H9 (cell line): ENCODE data around the gene ACSL6. TPM values are rescaled to one million over a fixed set of nuclear protein-coding genes. Genes with fewer than 3 reads are reported as not detected.

Experiments used
- DNase-seq: peaks from one replicate; pipeline ENCODE4 v3.0.0-alpha.2; 2017
- H2AFZ ChIP-seq: one replicate; pipeline ENCODE4 v1.6.1; 2013; ENCODE audit warnings: mild to moderate bottlenecking, low read length, control low read depth, moderate library complexity
- H2AK5ac ChIP-seq: 2 replicates; pipeline ENCODE4 v1.6.1; 2013; ENCODE audit warnings: low read length, control low read depth, mixed read lengths; ENCODE audit not compliant: insufficient read length
- H2BK120ac ChIP-seq: one replicate; pipeline ENCODE4 v1.6.1; 2013; ENCODE audit warnings: low read depth, mild to moderate bottlenecking, low read length, control low read depth, inconsistent platforms; ENCODE audit not compliant: poor library complexity, severe bottlenecking
- H2BK12ac ChIP-seq: 2 replicates; pipeline ENCODE4 v1.6.1; 2013; ENCODE audit warnings: low read length, control low read depth, mixed read lengths, low read depth; ENCODE audit not compliant: insufficient read length
- H2BK15ac ChIP-seq: 2 replicates; pipeline ENCODE4 v1.6.1; 2013; ENCODE audit warnings: low read depth, low read length, control low read depth
- H2BK20ac ChIP-seq: one replicate; pipeline ENCODE4 v1.6.1; 2013; ENCODE audit warnings: low read depth, mild to moderate bottlenecking, low read length, control low read depth, inconsistent platforms; ENCODE audit not compliant: poor library complexity, severe bottlenecking
- H2BK5ac ChIP-seq: 2 replicates; pipeline ENCODE4 v1.6.1; 2013; ENCODE audit warnings: low read length, control low read depth, mixed read lengths; ENCODE audit not compliant: insufficient read length
- H3K14ac ChIP-seq: 2 replicates; pipeline ENCODE4 v1.6.1; 2013; ENCODE audit warnings: low read length, control low read depth; ENCODE audit not compliant: insufficient read depth
- H3K18ac ChIP-seq: 2 replicates; pipeline ENCODE4 v1.6.1; 2013; ENCODE audit warnings: low read depth, mild to moderate bottlenecking, mixed read lengths, low read length, control low read depth; ENCODE audit not compliant: insufficient read length
- H3K23ac ChIP-seq: 2 replicates; pipeline ENCODE4 v1.6.1; 2013; ENCODE audit warnings: low read length, control low read depth, mixed read lengths, low read depth; ENCODE audit not compliant: insufficient read length
- H3K23me2 ChIP-seq: 2 replicates; pipeline ENCODE4 v1.6.1; 2013; ENCODE audit warnings: low read depth, mild to moderate bottlenecking, mixed read lengths, low read length, control low read depth; ENCODE audit not compliant: insufficient read length, poor library complexity, severe bottlenecking
- H3K27ac ChIP-seq: 2 replicates; pipeline ENCODE4 v1.5.1; 2013; ENCODE audit warnings: low read length, control low read depth, mixed read lengths, low read depth; ENCODE audit not compliant: insufficient read length
- H3K27me3 ChIP-seq: 2 replicates; pipeline ENCODE4 v1.6.1; 2013; ENCODE audit warnings: low read length, control low read depth, inconsistent platforms; ENCODE audit not compliant: insufficient read depth
- H3K4ac ChIP-seq: 2 replicates; pipeline ENCODE4 v1.6.1; 2013; ENCODE audit warnings: low read depth, mild to moderate bottlenecking, control low read depth, inconsistent platforms, low read length, moderate library complexity
- H3K4me1 ChIP-seq: 2 replicates; pipeline ENCODE4 v1.6.1; 2013; ENCODE audit warnings: low read length, control low read depth, inconsistent platforms; ENCODE audit not compliant: insufficient read depth
- H3K4me2 ChIP-seq: 2 replicates; pipeline ENCODE4 v1.6.1; 2013; ENCODE audit warnings: low read length, control low read depth, mixed read lengths; ENCODE audit not compliant: insufficient read length, insufficient read depth
- H3K56ac ChIP-seq: 2 replicates; pipeline ENCODE4 v1.6.1; 2013; ENCODE audit warnings: low read depth, mild to moderate bottlenecking, mixed read lengths, low read length, control low read depth; ENCODE audit not compliant: insufficient read length
- H3K79me1 ChIP-seq: 2 replicates; pipeline ENCODE4 v1.6.1; 2013; ENCODE audit warnings: low read depth, mild to moderate bottlenecking, moderate library complexity, low read length, control low read depth, inconsistent platforms; ENCODE audit not compliant: insufficient read depth, poor library complexity, severe bottlenecking
- H3K79me2 ChIP-seq: 2 replicates; pipeline ENCODE4 v1.6.1; 2013; ENCODE audit warnings: low read length, control low read depth, inconsistent platforms; ENCODE audit not compliant: insufficient read depth
- H3K9ac ChIP-seq: 2 replicates; pipeline ENCODE4 v1.6.1; 2013; ENCODE audit warnings: low read length, control low read depth, mixed read lengths; ENCODE audit not compliant: insufficient read length; ENCODE audit errors: extremely low read depth
- H3K9me3 ChIP-seq: one replicate; pipeline ENCODE4 v1.6.1; 2013; ENCODE audit warnings: low read depth, low read length, inconsistent platforms; ENCODE audit not compliant: control insufficient read depth
- H3T11ph ChIP-seq: one replicate; pipeline ENCODE4 v1.6.1; 2013; ENCODE audit warnings: mild to moderate bottlenecking, low read length, control low read depth, inconsistent platforms
- H4K20me1 ChIP-seq: one replicate; pipeline ENCODE4 v1.6.1; 2013; ENCODE audit not compliant: control insufficient read depth, insufficient read length, insufficient read depth
- H4K5ac ChIP-seq: 2 replicates; pipeline ENCODE4 v1.6.1; 2013; ENCODE audit warnings: low read depth, mild to moderate bottlenecking, mixed read lengths, low read length, control low read depth; ENCODE audit not compliant: insufficient read length
- H4K8ac ChIP-seq: replicated peaks from 2 replicates; pipeline ENCODE4 v1.6.1; 2013; ENCODE audit warnings: low read length, control low read depth, mixed read lengths, low read depth; ENCODE audit not compliant: insufficient read length
- H4K91ac ChIP-seq: 2 replicates; pipeline ENCODE4 v1.6.1; 2013; ENCODE audit warnings: low read depth, mild to moderate bottlenecking, moderate library complexity, mixed read lengths, low read length, control low read depth; ENCODE audit not compliant: insufficient read length
- H3K27ac Mint-ChIP-seq, 3 experiments: 2 replicates in 2 of 3; 3 replicates in 1 of 3; pipeline ENCODE4 v1.8.0; 2020 to 2021; ENCODE audit warnings: mixed read lengths in 3 of 3, mild to moderate bottlenecking in 1 of 3, moderate library complexity in 1 of 3
- H3K27me3 Mint-ChIP-seq: 2 replicates; pipeline ENCODE4 v1.8.0; 2021; ENCODE audit warnings: low read depth, mild to moderate bottlenecking, moderate library complexity, mixed read lengths
- H3K36me3 Mint-ChIP-seq, 3 experiments: 2 replicates in 2 of 3; 3 replicates in 1 of 3; pipeline ENCODE4 v1.8.0; 2020 to 2021; ENCODE audit warnings: low read depth in 3 of 3, mixed read lengths in 3 of 3; ENCODE audit not compliant: insufficient read depth in 1 of 3
- H3K4me1 Mint-ChIP-seq, 2 experiments: 2 replicates each; pipeline ENCODE4 v1.8.0; 2020; ENCODE audit warnings: mixed read lengths in 2 of 2
- H3K4me3 Mint-ChIP-seq, 2 experiments: 2 replicates in 1 of 2; 3 replicates in 1 of 2; pipeline ENCODE4 v1.8.0; 2020 to 2021; ENCODE audit warnings: mild to moderate bottlenecking in 2 of 2, mixed read lengths in 2 of 2, moderate library complexity in 1 of 2
- H3K9me3 Mint-ChIP-seq, 2 experiments: 2 replicates in 1 of 2; 3 replicates in 1 of 2; pipeline ENCODE4 v1.8.0; 2020; ENCODE audit warnings: mild to moderate bottlenecking in 2 of 2, mixed read lengths in 2 of 2, moderate library complexity in 1 of 2
- WGBS: extraction: QIAGEN DNeasy Blood & Tissue Kit; methylation state at CpG from one replicate; pipeline ENCODE4 v1.1.7; 2013; ENCODE audit warnings: missing lambda C conversion rate, low lambda C conversion rate, mixed read lengths; ENCODE audit not compliant: insufficient read length; ENCODE audit errors: extremely low coverage; 5-methylcytosine and 5-hydroxymethylcytosine counted together
- total RNA-seq: library from RNA; stranded (reverse); gene quantifications from 2 replicates; pipeline ENCODE4 v1.2.1, GENCODE V29; 2021
- TF ChIP-seq, protein P1 (sequence below): fragments of 200-600 bp; sonication (generic); conservative IDR thresholded peaks from 3 replicates; pipeline ENCODE4 v1.8.0; 2021; ENCODE audit warnings: antibody characterized with exemption, mild to moderate bottlenecking

ACSL6 gene
- total RNA-seq, 1 experiment from 2014 or later, result 1.6 TPM

DNA sequence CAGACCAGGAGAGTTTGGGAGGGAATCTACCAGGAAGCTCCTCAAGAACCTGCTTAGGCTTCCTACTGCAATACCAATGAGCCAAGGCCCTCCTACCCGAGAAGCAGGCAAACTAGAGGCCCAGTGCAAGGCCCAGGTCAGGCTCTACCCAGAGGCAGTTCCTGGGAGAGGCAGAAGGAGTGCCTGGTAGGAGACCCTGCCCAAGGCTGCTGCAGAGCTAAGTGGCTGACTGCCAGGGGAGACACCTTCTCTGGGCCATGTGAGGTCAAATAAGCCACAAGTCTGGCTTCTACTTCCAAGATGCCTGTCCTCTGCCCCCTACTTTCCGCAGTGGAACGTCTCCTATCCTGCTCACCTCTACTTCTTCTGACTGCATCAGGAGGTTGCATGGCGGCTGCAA lies 17.8 kb downstream of the ACSL6 start:
- no peak overlapping the region for H3K4ac ChIP-seq
- no peaks in the 10 kb centered on the region for H3K9me3 ChIP-seq
- no peaks in the 10 kb centered on the region for H3K23me2 ChIP-seq
- no peak overlapping the region for H2BK15ac ChIP-seq
- H3K56ac ChIP-seq, result no peak overlapping the region
- WGBS, result no CpG with 5 or more reads among the region's 4 CpGs
- H4K91ac ChIP-seq, result no peak overlapping the region
- TF ChIP-seq, protein P1, sequence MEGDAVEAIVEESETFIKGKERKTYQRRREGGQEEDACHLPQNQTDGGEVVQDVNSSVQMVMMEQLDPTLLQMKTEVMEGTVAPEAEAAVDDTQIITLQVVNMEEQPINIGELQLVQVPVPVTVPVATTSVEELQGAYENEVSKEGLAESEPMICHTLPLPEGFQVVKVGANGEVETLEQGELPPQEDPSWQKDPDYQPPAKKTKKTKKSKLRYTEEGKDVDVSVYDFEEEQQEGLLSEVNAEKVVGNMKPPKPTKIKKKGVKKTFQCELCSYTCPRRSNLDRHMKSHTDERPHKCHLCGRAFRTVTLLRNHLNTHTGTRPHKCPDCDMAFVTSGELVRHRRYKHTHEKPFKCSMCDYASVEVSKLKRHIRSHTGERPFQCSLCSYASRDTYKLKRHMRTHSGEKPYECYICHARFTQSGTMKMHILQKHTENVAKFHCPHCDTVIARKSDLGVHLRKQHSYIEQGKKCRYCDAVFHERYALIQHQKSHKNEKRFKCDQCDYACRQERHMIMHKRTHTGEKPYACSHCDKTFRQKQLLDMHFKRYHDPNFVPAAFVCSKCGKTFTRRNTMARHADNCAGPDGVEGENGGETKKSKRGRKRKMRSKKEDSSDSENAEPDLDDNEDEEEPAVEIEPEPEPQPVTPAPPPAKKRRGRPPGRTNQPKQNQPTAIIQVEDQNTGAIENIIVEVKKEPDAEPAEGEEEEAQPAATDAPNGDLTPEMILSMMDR, result no peak
- peaks cover 2% of the 10 kb centered on the region; the same call in 1 of the 2 replicates for H3K4me1 ChIP-seq
- H3K27ac ChIP-seq, result no peak overlapping the region
- no peak overlapping the region for H2BK5ac ChIP-seq
- no peak overlapping the region for H3K18ac ChIP-seq
- no peak overlapping the region for H4K5ac ChIP-seq
- H3K14ac ChIP-seq, result no peak overlapping the region
- DNase-seq, result no peak
- H3K36me3 Mint-ChIP-seq, result no peaks in the 10 kb centered on the region
- no peak overlapping the region for H3K4me2 ChIP-seq
- no peak overlapping the region for H3K23ac ChIP-seq
- H4K20me1 ChIP-seq, result no peaks in the 10 kb centered on the region
- no peaks in the 10 kb centered on the region for H3K27me3 ChIP-seq
- peaks cover 17 to 23% of the 10 kb centered on the region in 2 experiments for H3K4me1 Mint-ChIP-seq
- H2AFZ ChIP-seq, result no peak overlapping the region
- H2BK12ac ChIP-seq, result no peak overlapping the region
- no peaks in the 10 kb centered on the region for H3K79me2 ChIP-seq
- no peaks in the 10 kb centered on the region for H3K79me1 ChIP-seq
- no peaks in the 10 kb centered on the region for H3K9me3 Mint-ChIP-seq
- H4K8ac ChIP-seq, result no peak overlapping the region
- H2AK5ac ChIP-seq, result no peak overlapping the region
- H2BK120ac ChIP-seq, result no peak overlapping the region
- no peak overlapping the region for H2BK20ac ChIP-seq
- H3K27me3 Mint-ChIP-seq, result no peaks in the 10 kb centered on the region; the same call in 1 of the 2 replicates
- no peak overlapping the region for H3T11ph ChIP-seq
- H3K4me3 Mint-ChIP-seq, result no peak overlapping the region
- H3K9ac ChIP-seq, result no peak overlapping the region
- H3K27ac Mint-ChIP-seq, result no peak overlapping the region
